ENCODE results near the gene CSPG4.
A peak's percentile ranks its signal among the peaks of the same experiment; 100 is the strongest.
"Not testable (repeated sequence)": the region's sequence is repeated elsewhere in the genome, so short reads cannot be mapped to it uniquely, and the experiment has no call there.

The CSPG4 gene

DNA sequence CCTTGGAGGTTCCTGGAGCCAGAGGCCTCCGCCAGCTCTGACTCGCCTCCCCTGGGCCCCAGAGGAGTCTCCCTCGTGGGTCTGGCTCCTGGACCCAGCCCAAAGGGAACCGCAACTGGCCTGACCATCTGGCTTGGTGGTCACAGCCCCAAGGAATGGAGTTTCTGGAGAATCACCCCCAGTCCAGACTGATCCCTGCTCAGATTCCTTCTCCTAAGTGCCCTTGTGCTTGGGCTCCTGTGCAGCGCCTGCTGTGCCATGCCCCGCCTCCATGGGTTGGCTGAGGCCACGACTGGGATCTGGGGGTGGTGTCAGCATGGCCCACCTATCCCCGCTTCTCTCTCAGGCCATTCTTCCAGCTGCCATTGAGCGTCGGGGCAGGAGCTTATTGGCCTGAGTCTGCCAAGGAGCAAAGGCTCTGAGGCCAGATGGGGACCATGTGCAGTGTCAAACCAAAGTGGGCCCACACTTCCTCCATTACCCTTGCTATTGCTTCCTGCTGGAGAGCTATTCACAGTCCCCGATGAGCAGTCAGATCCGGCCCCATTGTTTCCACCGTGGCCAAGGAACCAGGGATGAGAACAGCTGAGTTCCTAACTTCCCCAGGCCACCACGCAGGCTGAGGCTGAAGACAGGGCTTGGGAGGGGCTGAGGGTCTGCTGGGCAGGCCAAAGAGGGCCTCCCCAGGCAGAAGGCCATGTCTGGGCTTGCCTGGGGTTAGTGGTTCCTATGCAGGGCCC is 19.0 kb downstream of the CSPG4 start:
- H3K4me3 ChIP-seq (replicated peaks; ENCODE audit: insufficient read depth, low read length): no peak overlapping the region
- H3K27ac ChIP-seq (replicated peaks): no peak overlapping the region
- no peak for DNase-seq (ENCODE audit: low read depth in 1 of 2, low spot score in 1 of 2)
- no peaks in the 10 kb centered on the region for H3K27me3 ChIP-seq (ENCODE audit: insufficient read depth, poor library complexity, severe bottlenecking)
- no peak for TF ChIP-seq POLR2AphosphoS5 (IDR thresholded peaks at IDR 0.05; ENCODE audit: low read depth)
- TF ChIP-seq, protein P1, sequence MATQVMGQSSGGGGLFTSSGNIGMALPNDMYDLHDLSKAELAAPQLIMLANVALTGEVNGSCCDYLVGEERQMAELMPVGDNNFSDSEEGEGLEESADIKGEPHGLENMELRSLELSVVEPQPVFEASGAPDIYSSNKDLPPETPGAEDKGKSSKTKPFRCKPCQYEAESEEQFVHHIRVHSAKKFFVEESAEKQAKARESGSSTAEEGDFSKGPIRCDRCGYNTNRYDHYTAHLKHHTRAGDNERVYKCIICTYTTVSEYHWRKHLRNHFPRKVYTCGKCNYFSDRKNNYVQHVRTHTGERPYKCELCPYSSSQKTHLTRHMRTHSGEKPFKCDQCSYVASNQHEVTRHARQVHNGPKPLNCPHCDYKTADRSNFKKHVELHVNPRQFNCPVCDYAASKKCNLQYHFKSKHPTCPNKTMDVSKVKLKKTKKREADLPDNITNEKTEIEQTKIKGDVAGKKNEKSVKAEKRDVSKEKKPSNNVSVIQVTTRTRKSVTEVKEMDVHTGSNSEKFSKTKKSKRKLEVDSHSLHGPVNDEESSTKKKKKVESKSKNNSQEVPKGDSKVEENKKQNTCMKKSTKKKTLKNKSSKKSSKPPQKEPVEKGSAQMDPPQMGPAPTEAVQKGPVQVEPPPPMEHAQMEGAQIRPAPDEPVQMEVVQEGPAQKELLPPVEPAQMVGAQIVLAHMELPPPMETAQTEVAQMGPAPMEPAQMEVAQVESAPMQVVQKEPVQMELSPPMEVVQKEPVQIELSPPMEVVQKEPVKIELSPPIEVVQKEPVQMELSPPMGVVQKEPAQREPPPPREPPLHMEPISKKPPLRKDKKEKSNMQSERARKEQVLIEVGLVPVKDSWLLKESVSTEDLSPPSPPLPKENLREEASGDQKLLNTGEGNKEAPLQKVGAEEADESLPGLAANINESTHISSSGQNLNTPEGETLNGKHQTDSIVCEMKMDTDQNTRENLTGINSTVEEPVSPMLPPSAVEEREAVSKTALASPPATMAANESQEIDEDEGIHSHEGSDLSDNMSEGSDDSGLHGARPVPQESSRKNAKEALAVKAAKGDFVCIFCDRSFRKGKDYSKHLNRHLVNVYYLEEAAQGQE (IDR thresholded peaks at IDR 0.05; ENCODE audit: insufficient replicate concordance, low read depth): no peak
- TF ChIP-seq GABPA (IDR thresholded peaks at IDR 0.05; ENCODE audit: low read depth): no peak
- no peak for TF ChIP-seq SPI1 (IDR thresholded peaks at IDR 0.05; ENCODE audit: borderline replicate concordance, low read depth)
- no peak for TF ChIP-seq CTCF (IDR thresholded peaks at IDR 0.05; ENCODE audit: insufficient read depth, low read length)

DNA sequence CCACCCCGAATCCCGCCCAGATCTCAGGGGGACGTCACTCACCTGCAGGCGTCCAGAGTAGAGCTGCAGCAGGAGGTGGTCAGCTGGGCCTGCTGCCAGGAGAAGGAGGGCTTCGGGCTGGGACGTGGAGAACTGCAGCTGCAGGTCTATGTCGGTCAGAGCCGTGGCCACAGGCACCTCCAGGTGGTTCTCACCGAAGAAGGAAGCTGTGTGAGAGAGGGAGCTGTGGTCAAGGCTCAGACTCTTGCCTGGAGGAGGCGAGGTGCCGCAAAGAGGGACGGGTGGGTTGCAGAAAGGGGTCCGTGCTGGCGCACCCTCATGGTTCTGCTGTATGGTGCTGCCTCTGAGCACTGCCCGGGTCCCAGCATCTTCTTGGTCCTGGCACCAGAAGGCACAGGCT is 19.6 kb downstream of the CSPG4 start:
- not testable (repeated sequence) for H3K27me3 ChIP-seq (ENCODE audit: insufficient read depth, poor library complexity, severe bottlenecking); DNase-seq (ENCODE audit: low read depth in 1 of 2, low spot score in 1 of 2); H3K4me3 ChIP-seq (replicated peaks; ENCODE audit: insufficient read depth, low read length); H3K27ac ChIP-seq (replicated peaks)

DNA sequence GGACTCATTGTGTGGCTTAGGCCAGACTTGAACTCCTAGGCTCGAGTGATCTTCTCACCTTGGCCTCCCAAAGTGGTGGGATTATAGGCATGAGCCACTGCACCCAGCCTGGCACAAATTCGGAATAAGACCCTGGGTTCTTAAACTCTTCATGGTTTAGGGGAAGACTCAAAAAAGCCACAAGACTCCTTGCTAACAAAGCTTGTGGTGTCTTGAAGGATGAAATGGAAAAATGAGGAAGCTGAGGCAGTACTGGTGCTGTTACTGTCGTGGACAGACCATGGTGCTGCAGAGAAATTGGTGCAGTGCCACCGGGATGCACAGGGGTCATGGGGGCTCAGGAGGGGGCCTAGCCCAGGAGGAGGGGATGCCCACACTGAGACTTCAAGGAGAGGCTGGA is 20.3 kb downstream of the CSPG4 start:
- DNase-seq (ENCODE audit: low read depth in 1 of 2, low spot score in 1 of 2): peak in 1 of 2 experiments; percentile 19
- peak; percentile 13; the same call in 1 of the 2 replicates for TF ChIP-seq SPI1 (IDR thresholded peaks at IDR 0.05; ENCODE audit: borderline replicate concordance, low read depth)
- H3K27ac ChIP-seq (replicated peaks): not testable (repeated sequence)

DNA sequence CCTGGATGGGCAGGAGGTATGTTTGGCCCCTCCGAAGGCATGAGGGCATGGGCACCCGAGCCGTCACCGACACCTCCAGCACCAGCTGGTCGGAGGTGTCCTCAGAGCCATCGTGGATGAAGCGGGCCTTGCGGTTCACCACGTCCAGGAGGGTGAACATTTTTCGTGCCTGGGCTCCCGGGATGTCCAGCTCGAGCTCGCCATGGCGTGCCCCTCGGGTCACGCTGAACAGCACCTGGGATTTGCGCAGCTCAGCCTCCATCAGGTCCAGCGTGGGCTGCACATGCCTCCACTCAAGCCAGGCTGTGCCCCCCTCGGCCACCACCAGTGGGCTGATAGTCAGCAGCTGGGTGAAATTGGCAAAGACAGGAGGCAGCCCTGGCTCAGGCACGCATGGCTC is 23.2 kb downstream of the CSPG4 start:
- not testable (repeated sequence) for H3K27me3 ChIP-seq (ENCODE audit: insufficient read depth, poor library complexity, severe bottlenecking); DNase-seq (ENCODE audit: low read depth in 1 of 2, low spot score in 1 of 2); H3K27ac ChIP-seq (replicated peaks)

More for the DNA sequence above, 20.3 kb downstream of the CSPG4 start:
- not testable (repeated sequence) for H3K4me3 ChIP-seq (replicated peaks; ENCODE audit: insufficient read depth, low read length); H3K27me3 ChIP-seq (ENCODE audit: insufficient read depth, poor library complexity, severe bottlenecking)

DNA sequence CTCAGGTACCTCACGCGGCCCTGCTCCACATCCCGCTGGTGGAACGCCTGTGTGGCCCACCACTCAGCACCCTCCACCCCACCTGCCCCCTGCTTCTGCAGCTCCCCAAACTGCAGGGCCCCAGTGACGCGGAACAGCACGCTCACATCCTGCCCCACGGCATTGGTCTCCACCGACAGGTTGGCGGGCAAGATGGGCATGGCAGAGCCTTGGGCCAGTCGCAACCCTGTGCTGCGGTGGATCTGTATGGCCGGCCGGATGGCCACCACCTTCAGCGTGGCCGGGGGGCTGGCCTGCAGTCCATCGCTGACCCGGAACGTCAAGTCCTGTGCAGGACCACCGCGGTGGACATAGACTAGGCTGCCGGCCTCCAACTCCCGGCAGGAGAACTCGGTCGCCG is 23.8 kb downstream of the CSPG4 start:
- H3K4me3 ChIP-seq (replicated peaks; ENCODE audit: insufficient read depth, low read length): no peak overlapping the region
- no peak for TF ChIP-seq POLR2AphosphoS5 (IDR thresholded peaks at IDR 0.05; ENCODE audit: low read depth)
- no peak for TF ChIP-seq CTCF (IDR thresholded peaks at IDR 0.05; ENCODE audit: insufficient read depth, low read length)
- no peak for TF ChIP-seq GABPA (IDR thresholded peaks at IDR 0.05; ENCODE audit: low read depth)
- no peak for TF ChIP-seq SPI1 (IDR thresholded peaks at IDR 0.05; ENCODE audit: borderline replicate concordance, low read depth)
- TF ChIP-seq, protein P1 (IDR thresholded peaks at IDR 0.05; ENCODE audit: insufficient replicate concordance, low read depth): no peak
- H3K27ac ChIP-seq (replicated peaks): no peak overlapping the region
- H3K27me3 ChIP-seq (ENCODE audit: insufficient read depth, poor library complexity, severe bottlenecking): no peaks in the 10 kb centered on the region
- no peak for DNase-seq (ENCODE audit: low read depth in 1 of 2, low spot score in 1 of 2)

More for the DNA sequence above, 23.2 kb downstream of the CSPG4 start:
- H3K4me3 ChIP-seq (replicated peaks; ENCODE audit: insufficient read depth, low read length): not testable (repeated sequence)
